Measurements from ENCODE around the gene PGA4. TPM values are rescaled to one million over a fixed set of nuclear protein-coding genes. Genes with fewer than 3 reads are reported as not detected.

Gene PGA4
- total and polyA plus RNA-seq, 2 of the 8 experiments (the other 6 are each of a cell fraction or from before 2014, with no cell fraction given), result 1.3 TPM; not detected in 1

DNA sequence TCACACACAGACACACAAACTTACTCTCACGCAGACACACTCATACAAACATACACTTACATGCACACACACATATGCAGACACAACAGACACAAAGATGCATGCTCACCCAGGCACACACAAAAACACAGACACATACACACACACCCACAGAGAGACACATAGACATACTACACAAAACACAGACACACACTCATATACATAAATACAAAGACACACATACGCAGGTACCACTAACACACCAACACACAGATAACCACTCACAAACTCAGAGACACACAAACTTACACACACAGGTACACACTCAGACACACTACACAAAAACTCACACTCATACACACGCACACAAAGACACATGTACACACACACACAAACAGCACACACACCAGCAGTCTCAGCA, 50.6 kb downstream of the PGA4 start:
- H3K79me1 ChIP-seq (ENCODE audit: low read depth, low read length), result peaks cover 2% of the 10 kb centered on the region; the same call in 1 of the 2 replicates
- H3K4ac ChIP-seq (replicated peaks; ENCODE audit: insufficient read length, low read depth, low read length), result no peak overlapping the region
- DNase-seq (ENCODE audit: low read depth in 1 of 2, low spot score in 2 of 2) (no peak), FAIRE-seq (no peak)
- no peak overlapping the region for H3K14ac ChIP-seq (ENCODE audit: insufficient read length)
- H4K8ac ChIP-seq (ENCODE audit: extremely low read depth, insufficient read depth, low read length), result no peak overlapping the region
- no peak overlapping the region for H2BK15ac ChIP-seq (ENCODE audit: low read length)
- no peak overlapping the region for H3K4me2 ChIP-seq (ENCODE audit: insufficient read depth in 1 of 2, low read depth in 2 of 2, low read length in 2 of 2)
- H2BK5ac ChIP-seq (ENCODE audit: low read depth, low read length), result no peak overlapping the region
- H3K23ac ChIP-seq (ENCODE audit: insufficient read length), result no peak overlapping the region
- H4K5ac ChIP-seq (ENCODE audit: insufficient read length, low read depth, low read length), result no peak overlapping the region
- ChIA-PET CTCF (ENCODE audit: partially characterized antibody) (interaction anchor here (0.6 to 7.2 kb wide), 4 partner anchors 10 to 162 kb away, joined by 4 to 32 read pairs (median 7); no protein-coding TSS in a partner anchor), POLR2A (ENCODE audit: partially characterized antibody) (interaction anchor here (0.7 to 2.1 kb wide), 4 partner anchors 9 to 89 kb away, joined by 3 to 6 read pairs (median 4); partner anchors contain the start of genes CYB561A3 and TMEM138)
- no peak overlapping the region for H2BK120ac ChIP-seq (replicated peaks; ENCODE audit: low read depth, low read length)
- no peaks in the 10 kb centered on the region; a peak in 1 of 4 replicates for H3K79me2 ChIP-seq (ENCODE audit: control insufficient read depth in 1 of 2, insufficient read depth in 2 of 2, low read length in 2 of 2)
- no peak overlapping the region for H3K56ac ChIP-seq (replicated peaks; ENCODE audit: insufficient read length, low read depth, low read length)
- no peaks in the 10 kb centered on the region for H3K9me3 ChIP-seq (ENCODE audit: insufficient read depth in 2 of 2, low read depth in 1 of 2, low read length in 1 of 2)
- H2AK5ac ChIP-seq (ENCODE audit: low read depth, low read length), result no peak overlapping the region
- 86% methylated on average over 3 of the region's 3 CpGs; no CpG with 5 or more reads in 1 of the 2 experiments for WGBS, 2 experiments (ENCODE audit: extremely low coverage in 1 of 2, insufficient coverage in 1 of 2, insufficient read length in 1 of 2, insufficient replicate concordance in 2 of 2, low coverage in 1 of 2, low lambda C conversion rate in 2 of 2, missing lambda C conversion rate in 1 of 2)
- H3K18ac ChIP-seq (ENCODE audit: extremely low read depth, low read length), result no peak overlapping the region
- peaks cover 0 to 14% (median 3%) of the 10 kb centered on the region in 4 experiments; a peak in 4 of 8 replicates for H3K36me3 ChIP-seq (ENCODE audit: control insufficient read depth in 2 of 4, insufficient read depth in 4 of 4, low read length in 3 of 4)
- H2AFZ ChIP-seq (ENCODE audit: low read length), result no peak overlapping the region
- H4K20me1 ChIP-seq (replicated peaks in 1 of 2; ENCODE audit: control insufficient read depth in 1 of 2, insufficient read depth in 2 of 2, low read length in 2 of 2), result peaks cover 3 to 11% of the 10 kb centered on the region in 2 experiments
- H3K27ac ChIP-seq (ENCODE audit: low read depth, low read length), result no peak overlapping the region
- no peaks in the 10 kb centered on the region for H3K27me3 ChIP-seq (replicated peaks in 1 of 4; ENCODE audit: control insufficient read depth in 3 of 4, extremely low read depth in 1 of 4, insufficient read depth in 3 of 4, low read length in 3 of 4)
- no peak overlapping the region for H3K9ac ChIP-seq (replicated peaks in 1 of 4; ENCODE audit: extremely low read depth in 1 of 4, low read depth in 3 of 4, low read length in 3 of 4)
- peaks cover 14% of the 10 kb centered on the region for H3K23me2 ChIP-seq (ENCODE audit: low read depth, low read length)
- no peak overlapping the region for H4K91ac ChIP-seq (replicated peaks; ENCODE audit: insufficient read length, low read length)
- no peak overlapping the region for H2BK12ac ChIP-seq (ENCODE audit: low read depth, low read length)
- no peak overlapping the region for H3K4me3 ChIP-seq (ENCODE audit: extremely low read depth in 1 of 4, insufficient read depth in 2 of 4, low read depth in 3 of 4, low read length in 4 of 4)
- H3K4me1 ChIP-seq (replicated peaks in 1 of 4; ENCODE audit: control insufficient read depth in 3 of 4, insufficient read depth in 4 of 4, low read length in 3 of 4), result no peaks in the 10 kb centered on the region
- H2BK20ac ChIP-seq (ENCODE audit: low read length), result no peak overlapping the region
- no peak for TF ChIP-seq ZNF274 (IDR thresholded peaks at IDR 0.05; ENCODE audit: borderline replicate concordance, extremely low read depth, low read length)
- TF ChIP-seq CTBP2 (IDR thresholded peaks at IDR 0.05; ENCODE audit: borderline replicate concordance, insufficient read depth, insufficient read length, low read length), result no peak
- TF ChIP-seq NANOG (IDR thresholded peaks at IDR 0.05; ENCODE audit: insufficient read depth, low read depth, low read length, poor library complexity, severe bottlenecking), result no peak
- TF ChIP-seq MAFK (IDR thresholded peaks at IDR 0.05; ENCODE audit: low read depth, low read length), result no peak
- TF ChIP-seq JUN (IDR thresholded peaks at IDR 0.05; ENCODE audit: low read depth, low read length), result no peak
- TF ChIP-seq TEAD4 (IDR thresholded peaks at IDR 0.05; ENCODE audit: low read depth, low read length), result no peak
- no peak for TF ChIP-seq SIN3A (conservative IDR thresholded peaks at IDR 0.05 in 1 of 2, IDR thresholded peaks at IDR 0.05 in 1 of 2; ENCODE audit: low read depth in 1 of 2, low read length in 2 of 2)
- TF ChIP-seq, protein P1, sequence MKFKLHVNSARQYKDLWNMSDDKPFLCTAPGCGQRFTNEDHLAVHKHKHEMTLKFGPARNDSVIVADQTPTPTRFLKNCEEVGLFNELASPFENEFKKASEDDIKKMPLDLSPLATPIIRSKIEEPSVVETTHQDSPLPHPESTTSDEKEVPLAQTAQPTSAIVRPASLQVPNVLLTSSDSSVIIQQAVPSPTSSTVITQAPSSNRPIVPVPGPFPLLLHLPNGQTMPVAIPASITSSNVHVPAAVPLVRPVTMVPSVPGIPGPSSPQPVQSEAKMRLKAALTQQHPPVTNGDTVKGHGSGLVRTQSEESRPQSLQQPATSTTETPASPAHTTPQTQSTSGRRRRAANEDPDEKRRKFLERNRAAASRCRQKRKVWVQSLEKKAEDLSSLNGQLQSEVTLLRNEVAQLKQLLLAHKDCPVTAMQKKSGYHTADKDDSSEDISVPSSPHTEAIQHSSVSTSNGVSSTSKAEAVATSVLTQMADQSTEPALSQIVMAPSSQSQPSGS (IDR thresholded peaks at IDR 0.05; ENCODE audit: low read length), result no peak
- TF ChIP-seq EGR1 (IDR thresholded peaks at IDR 0.05; ENCODE audit: borderline replicate concordance, low read depth, low read length), result no peak
- TF ChIP-seq POU5F1 (IDR thresholded peaks at IDR 0.05; ENCODE audit: low read depth, low read length), result no peak
- no peak for TF ChIP-seq KDM1A (IDR thresholded peaks at IDR 0.05; ENCODE audit: borderline replicate concordance, low read length)
- no peak for TF ChIP-seq BRCA1 (IDR thresholded peaks at IDR 0.05; ENCODE audit: low read depth, low read length)
